SIG-M5 treated with dmso at 0.1 percent for 504 hours (cell line): ENCODE data around the gene FRAS1.
"Not testable (repeated sequence)": the region's sequence is repeated elsewhere in the genome, so short reads cannot be mapped to it uniquely, and the experiment has no call there.

ENCODE experiments used
- DNase-seq: peaks from one replicate; lab custom pipeline; 2025; ENCODE audit not compliant: unreplicated experiment; lab: John Stamatoyannopoulos, UW

The FRAS1 gene

GRCh38 chr4:78119698-78120097 lies 62.6 kb downstream of the FRAS1 start:
- no peak for DNase-seq

DNA sequence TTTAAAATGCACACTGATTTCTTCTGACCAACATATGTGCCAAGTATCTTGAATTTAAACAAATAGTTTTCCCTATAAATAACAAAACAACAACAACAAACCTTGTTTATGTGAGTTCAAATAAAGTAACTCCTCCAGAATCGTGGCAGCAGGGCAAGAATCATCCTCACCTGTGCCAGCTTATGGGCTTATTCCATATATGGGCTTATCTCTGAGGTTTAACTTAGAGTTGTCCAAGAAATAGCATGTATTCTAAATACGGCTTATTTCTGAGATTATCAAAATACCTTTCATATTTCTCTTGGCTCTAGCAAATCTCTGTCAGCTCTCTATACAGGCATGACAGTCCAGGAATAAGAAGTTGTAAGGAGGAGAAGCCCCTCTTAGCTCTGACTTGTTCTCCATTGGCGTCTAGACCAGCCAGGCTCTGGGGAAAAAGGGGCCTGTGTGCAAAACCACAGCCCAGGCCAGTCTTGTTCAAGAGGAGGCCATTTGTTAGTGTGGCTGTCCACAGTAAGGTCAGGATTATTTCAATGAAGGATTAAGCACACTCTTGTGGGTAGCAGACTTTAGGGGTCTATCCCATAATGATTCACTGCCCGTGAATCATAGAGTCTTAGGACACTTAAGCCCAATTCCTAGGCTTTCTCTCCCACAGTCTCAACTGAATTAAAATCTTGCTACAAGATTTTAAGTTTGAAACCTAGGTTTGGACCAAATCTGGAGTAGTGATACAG lies 63.2 kb downstream of the FRAS1 start:
- DNase-seq: no peak

DNA sequence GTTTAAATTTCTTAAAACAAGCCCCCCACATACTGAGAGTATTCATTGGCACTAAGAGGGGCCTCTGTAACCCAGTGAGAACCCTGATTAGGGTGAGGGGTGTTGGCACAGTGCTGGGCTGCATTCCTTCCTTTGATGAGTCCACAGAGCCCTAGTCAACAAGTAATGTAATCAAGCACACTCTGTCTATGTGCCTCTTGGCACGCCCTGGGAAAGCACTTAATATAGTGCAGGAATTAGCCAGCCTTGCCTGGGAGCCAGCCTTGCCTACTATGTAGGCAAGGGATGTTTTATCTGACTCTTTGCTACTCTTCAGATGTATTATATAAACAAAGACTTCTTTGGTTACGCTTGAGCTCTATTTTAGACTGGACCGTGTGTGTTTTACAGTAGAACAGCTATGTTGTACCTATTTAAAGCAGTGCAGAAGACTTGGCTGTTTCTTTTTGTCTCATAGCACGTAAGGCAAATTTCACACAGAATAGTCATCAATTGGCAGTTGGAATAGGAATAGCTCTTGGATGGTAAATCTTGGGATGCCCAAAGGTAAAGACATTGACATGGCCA lies 64.3 kb downstream of the FRAS1 start:
- no peak for DNase-seq

DNA sequence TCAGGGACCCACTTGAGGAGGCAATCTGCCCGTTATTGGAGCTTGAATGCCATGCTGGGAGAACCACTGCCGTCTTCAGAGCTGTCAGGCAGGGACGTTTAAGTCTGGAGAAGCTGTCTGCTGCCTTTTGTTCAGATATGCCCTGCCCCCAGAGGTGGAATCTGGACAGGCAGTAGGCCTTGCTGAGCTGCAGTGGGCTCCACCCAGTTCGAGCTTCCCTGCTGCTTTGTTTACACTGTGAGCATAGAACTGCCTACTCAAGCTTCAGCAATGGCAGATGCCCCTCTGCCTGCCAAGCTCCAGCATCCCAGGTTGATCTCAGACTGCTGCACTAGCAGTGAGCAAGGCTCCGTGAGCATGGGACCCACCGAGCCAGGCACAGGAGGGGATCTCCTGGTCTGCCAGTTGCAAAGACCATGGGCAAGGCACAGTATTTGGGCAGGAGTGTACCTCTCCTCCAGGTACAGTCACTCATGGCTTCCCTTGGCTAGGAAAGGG lies 68.8 kb downstream of the FRAS1 start:
- not testable (repeated sequence) for DNase-seq

GRCh38 chr4:78129383-78130108 lies 72.4 kb downstream of the FRAS1 start:
- no peak for DNase-seq

- no peak for DNase-seq
These were observed 74.3 kb downstream of the FRAS1 start for GRCh38 chr4:78131403-78131802.

DNA sequence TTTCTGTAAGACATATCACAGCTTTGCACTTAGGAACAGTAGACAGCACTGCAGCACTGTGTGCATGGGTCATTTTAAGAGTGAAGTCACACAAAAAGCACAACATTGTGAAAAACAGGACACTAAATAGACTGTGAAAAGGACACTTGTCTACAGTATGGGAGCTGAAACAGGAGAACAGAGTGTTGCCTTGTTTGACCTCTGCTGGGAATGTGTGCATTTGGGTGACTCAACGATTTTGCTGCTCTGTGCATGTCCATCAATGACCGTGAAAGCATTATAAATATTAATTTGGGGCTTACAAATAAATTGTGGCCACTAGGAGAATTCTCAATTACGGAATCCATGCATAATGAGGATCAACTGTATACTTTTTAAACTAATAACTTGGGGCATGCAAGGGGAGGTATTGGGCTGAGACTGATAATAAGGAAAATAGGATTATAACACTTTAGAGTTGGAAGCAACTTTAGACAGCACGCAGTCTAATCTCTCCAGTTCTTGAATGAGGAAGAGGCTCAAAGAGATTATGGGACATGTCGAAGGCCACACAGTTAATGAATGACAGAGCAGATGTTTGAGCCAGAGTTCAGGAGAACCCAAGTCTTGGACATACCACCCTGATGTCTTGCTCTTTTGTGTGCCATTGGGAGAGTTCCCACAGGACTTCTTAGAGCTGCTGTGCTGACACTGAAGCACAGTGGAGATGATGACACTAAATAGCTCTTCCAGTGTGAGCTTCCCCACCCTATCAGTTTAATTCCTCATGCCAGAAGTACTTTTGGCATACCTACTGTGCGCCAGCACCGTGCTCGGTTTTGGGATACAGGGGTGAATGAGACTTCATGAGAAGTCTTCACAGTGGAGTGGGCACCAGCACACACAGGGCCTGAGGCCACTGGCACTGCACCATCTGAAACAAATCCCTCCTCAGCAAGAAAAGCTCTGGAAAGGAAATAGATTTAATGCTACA lies 79.3 kb downstream of the FRAS1 start:
- no peak for DNase-seq

- no peak for DNase-seq
These were observed 80.4 kb downstream of the FRAS1 start for GRCh38 chr4:78137532-78137931.

GRCh38 chr4:78138252-78138651 lies 81.1 kb downstream of the FRAS1 start:
- DNase-seq: no peak

- DNase-seq: no peak
These were observed 86.5 kb downstream of the FRAS1 start for GRCh38 chr4:78143634-78144033.

- DNase-seq: no peak
These were observed 87.9 kb downstream of the FRAS1 start for GRCh38 chr4:78145008-78145407.

DNA sequence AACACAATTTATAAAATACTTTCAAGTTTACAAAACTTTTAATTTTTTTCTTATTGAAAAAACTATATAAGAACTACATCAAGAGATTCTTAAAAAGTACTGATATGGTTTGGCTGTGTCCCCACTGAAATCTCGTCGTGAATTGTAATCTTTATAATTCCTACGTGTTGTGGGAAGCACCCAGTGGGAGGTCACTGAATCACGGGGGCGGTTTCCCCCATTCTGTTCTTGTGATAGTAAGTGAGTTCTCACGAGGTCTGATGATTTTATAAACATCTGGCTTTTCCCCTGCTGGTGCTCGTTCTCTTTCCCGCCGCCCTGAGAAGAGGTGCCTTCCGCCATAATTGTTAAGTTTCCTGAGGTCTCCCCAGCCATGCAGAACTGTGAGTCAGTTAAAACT lies 88.5 kb downstream of the FRAS1 start:
- DNase-seq: no peak

DNA sequence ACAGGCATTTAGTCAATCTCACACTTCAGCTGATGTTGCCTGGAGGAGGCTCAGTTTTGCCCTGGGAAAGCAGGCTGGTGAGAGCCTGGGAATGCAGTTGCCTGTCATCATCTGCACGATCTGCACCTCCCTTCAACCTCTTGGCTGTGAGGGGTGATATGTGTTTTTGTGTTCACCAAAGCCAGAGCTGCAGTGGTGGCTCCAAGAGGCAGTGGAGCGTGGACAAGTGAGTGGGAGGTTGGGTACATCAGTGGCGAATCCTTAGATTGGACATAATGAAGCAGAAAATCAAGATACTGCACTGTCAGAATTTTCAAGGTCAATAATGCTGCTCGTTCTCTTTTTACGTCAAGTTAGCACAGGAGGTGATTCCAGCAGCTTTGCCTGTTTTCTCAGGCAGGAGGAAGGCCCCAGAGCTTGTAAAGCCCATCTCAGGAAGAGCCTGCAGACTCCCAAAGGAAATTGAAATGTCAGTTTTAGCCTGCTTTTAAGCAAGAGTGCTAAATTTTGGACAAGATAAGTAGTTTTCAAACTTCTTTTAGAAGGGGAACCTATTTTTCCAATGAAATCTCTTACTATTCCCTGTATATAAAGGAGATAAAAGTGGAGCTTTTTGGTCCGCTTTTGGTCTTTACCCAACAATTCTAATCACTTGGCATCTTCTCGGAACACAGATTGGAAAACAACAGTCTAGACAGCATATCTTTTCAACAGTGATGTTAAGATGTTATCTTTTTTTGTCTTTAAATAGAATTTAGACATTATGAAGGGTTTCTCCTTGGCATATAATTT lies 92.8 kb downstream of the FRAS1 start:
- no peak for DNase-seq

- DNase-seq: no peak
These were observed 93.4 kb downstream of the FRAS1 start for GRCh38 chr4:78150543-78150864.

GRCh38 chr4:78152795-78153194 lies 95.7 kb downstream of the FRAS1 start:
- no peak for DNase-seq

GRCh38 chr4:78154972-78155590 lies 98.0 kb downstream of the FRAS1 start:
- no peak for DNase-seq

DNA sequence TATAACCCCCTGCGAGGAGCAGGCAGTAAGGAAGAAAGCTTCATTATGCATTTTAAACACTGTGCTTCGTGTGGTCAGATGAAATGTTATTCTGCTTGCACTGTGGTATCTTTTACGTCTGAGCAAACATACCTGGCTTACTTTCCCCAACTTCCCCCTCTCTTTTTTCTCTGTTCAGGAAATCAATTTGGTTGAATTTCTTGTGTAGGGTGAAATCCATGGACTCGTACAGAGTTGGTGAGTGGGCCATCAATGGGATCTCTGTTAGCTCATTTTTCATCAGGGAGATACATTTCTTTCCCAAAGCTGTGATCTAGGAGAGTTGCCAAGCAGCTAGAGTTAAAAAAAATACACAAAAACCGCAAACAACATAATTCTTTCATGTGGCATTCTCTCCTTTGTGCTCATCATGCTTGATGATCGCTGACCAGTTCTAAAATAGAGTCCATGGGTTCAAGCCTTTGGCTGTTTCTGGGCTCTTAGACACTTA lies 98.5 kb downstream of the FRAS1 start:
- no peak for DNase-seq

- DNase-seq: no peak
These were observed 99.4 kb downstream of the FRAS1 start for GRCh38 chr4:78156520-78156919.

DNA sequence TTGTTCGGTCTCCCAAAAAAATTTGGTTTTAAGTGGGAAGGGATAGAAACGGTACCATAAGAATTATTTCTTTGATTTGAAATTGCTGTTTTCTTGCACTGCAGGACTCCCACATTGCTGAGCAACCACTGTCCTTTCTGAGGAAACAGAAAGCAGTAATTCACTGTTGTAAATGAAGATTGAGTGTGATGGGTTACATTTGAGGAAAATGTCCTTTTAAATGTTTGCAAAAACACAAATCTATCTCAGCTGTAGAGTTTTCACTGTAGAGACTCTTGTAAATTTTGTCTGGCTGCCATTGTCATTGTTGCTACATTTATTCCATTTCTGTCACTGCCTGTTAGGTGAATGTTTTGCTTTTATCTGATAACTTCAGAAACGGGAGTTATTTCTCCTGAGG lies 105.2 kb downstream of the FRAS1 start:
- no peak for DNase-seq

GRCh38 chr4:78162821-78163220 lies 105.7 kb downstream of the FRAS1 start:
- no peak for DNase-seq
